Parathyroid adenoma (tissue), 2 donors: Measurements from ENCODE around the gene CCDC197.
A peak's percentile ranks its signal among the peaks of the same experiment; 100 is the strongest.

ENCODE experiments used
- H2AFZ ChIP-seq: fragments of 300-600 bp; sonication (generic); one replicate; pipeline ENCODE4 v1.7.0; 2017; ENCODE audit warnings: antibody characterized with exemption, mild to moderate bottlenecking
- H3K27ac ChIP-seq: fragments of 300-600 bp; sonication (generic); one replicate; pipeline ENCODE4 v1.7.0; 2017
- H3K27me3 ChIP-seq: fragments of 300-600 bp; sonication (generic); one replicate; pipeline ENCODE4 v1.7.0; 2017; ENCODE audit warnings: low read length; ENCODE audit not compliant: control insufficient read depth, insufficient read depth
- H3K36me3 ChIP-seq: fragments of 300-600 bp; sonication (generic); one replicate; pipeline ENCODE4 v1.7.0; 2017; ENCODE audit warnings: low read length; ENCODE audit not compliant: control insufficient read depth, insufficient read depth
- H3K4me1 ChIP-seq: fragments of 300-600 bp; sonication (generic); one replicate; pipeline ENCODE4 v1.7.0; 2017; ENCODE audit warnings: control low read depth
- H3K4me2 ChIP-seq: fragments of 300-600 bp; sonication (generic); one replicate; pipeline ENCODE4 v1.7.0; 2017; ENCODE audit warnings: low read length
- H3K4me3 ChIP-seq: fragments of 300-600 bp; sonication (generic); one replicate; pipeline ENCODE4 v1.7.0; 2017; ENCODE audit warnings: low read depth, low read length
- H3K79me2 ChIP-seq: fragments of 300-600 bp; sonication (generic); one replicate; pipeline ENCODE4 v1.7.0; 2017; ENCODE audit warnings: control low read depth
- H3K9ac ChIP-seq: fragments of 300-600 bp; sonication (generic); one replicate; pipeline ENCODE4 v1.7.0; 2017; ENCODE audit warnings: mild to moderate bottlenecking
- H3K9me3 ChIP-seq: fragments of 300-600 bp; sonication (generic); one replicate; pipeline ENCODE4 v1.7.0; 2017; ENCODE audit warnings: low read length; ENCODE audit not compliant: control insufficient read depth
- TF ChIP-seq, protein P1 (sequence below): fragments of 300-600 bp; sonication (generic); IDR thresholded peaks from one replicate; pipeline ENCODE4 v1.7.0; 2017; ENCODE audit warnings: antibody characterized with exemption, mild to moderate bottlenecking
- donor health status: primary hyperparathyroidism.

CCDC197 gene

DNA sequence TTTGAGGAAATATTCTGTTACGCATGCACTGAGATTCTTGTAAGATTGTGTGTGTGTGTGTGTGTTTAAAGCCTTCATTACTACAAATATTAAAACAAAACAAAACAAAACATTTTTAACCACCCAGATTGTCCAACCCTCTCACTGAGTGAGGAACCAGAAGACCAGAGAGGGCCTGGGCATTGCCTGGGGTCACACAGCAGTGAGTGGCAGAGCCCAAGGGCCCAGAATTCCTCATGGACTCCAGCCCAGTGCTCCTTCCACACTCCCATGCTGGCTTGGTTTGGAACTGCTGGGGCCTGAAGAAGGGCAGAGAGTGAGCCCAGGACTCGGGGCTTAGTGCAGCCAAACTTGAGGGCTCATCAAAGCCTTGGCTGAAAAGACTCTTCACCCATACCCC lies 27.4 kb downstream of the CCDC197 start:
- Histone ChIP-seq H3K4me1 (peaks cover 3% of the 10 kb centered on the region), H3K79me2 (no peaks in the 10 kb centered on the region), H3K4me3 (no peak overlapping the region), H3K27me3 (no peaks in the 10 kb centered on the region), H3K36me3 (no peaks in the 10 kb centered on the region), H3K4me2 (no peak overlapping the region), H3K9me3 (no peaks in the 10 kb centered on the region), H3K27ac (no peak overlapping the region), H2AFZ (no peak overlapping the region), H3K9ac (no peak overlapping the region)
- TF ChIP-seq, protein P1, sequence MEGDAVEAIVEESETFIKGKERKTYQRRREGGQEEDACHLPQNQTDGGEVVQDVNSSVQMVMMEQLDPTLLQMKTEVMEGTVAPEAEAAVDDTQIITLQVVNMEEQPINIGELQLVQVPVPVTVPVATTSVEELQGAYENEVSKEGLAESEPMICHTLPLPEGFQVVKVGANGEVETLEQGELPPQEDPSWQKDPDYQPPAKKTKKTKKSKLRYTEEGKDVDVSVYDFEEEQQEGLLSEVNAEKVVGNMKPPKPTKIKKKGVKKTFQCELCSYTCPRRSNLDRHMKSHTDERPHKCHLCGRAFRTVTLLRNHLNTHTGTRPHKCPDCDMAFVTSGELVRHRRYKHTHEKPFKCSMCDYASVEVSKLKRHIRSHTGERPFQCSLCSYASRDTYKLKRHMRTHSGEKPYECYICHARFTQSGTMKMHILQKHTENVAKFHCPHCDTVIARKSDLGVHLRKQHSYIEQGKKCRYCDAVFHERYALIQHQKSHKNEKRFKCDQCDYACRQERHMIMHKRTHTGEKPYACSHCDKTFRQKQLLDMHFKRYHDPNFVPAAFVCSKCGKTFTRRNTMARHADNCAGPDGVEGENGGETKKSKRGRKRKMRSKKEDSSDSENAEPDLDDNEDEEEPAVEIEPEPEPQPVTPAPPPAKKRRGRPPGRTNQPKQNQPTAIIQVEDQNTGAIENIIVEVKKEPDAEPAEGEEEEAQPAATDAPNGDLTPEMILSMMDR = no peak

DNA sequence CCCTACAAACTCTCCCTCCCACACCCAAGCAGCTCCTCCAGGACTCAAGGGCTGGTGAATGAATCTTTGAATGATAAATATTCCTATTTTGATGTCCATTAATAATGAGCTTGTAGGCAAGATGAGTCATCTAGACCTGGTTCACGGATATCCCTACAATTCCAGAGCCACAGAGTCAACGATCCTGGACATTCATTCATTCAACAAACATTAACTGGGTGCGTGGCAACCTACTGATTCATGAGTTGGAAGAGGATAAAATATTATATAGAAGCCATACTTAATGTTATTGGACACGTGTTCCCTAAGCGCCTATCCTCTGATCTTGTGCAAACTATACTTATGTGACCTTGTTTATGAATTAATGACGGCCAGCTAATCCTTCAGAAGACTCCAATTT lies 28.6 kb downstream of the CCDC197 start:
- no peak overlapping the region for H3K9ac ChIP-seq
- peaks cover 3% of the 10 kb centered on the region for H3K4me1 ChIP-seq
- no peaks in the 10 kb centered on the region for H3K9me3 ChIP-seq
- H3K27ac ChIP-seq = no peak overlapping the region
- no peaks in the 10 kb centered on the region for H3K79me2 ChIP-seq
- no peaks in the 10 kb centered on the region for H3K36me3 ChIP-seq
- peak overlapping the region; percentile 59 for H3K4me3 ChIP-seq
- H2AFZ ChIP-seq = peak overlapping the region; percentile 68
- TF ChIP-seq, protein P1 = no peak
- H3K4me2 ChIP-seq = peak overlapping the region; percentile 82
- no peaks in the 10 kb centered on the region for H3K27me3 ChIP-seq

DNA sequence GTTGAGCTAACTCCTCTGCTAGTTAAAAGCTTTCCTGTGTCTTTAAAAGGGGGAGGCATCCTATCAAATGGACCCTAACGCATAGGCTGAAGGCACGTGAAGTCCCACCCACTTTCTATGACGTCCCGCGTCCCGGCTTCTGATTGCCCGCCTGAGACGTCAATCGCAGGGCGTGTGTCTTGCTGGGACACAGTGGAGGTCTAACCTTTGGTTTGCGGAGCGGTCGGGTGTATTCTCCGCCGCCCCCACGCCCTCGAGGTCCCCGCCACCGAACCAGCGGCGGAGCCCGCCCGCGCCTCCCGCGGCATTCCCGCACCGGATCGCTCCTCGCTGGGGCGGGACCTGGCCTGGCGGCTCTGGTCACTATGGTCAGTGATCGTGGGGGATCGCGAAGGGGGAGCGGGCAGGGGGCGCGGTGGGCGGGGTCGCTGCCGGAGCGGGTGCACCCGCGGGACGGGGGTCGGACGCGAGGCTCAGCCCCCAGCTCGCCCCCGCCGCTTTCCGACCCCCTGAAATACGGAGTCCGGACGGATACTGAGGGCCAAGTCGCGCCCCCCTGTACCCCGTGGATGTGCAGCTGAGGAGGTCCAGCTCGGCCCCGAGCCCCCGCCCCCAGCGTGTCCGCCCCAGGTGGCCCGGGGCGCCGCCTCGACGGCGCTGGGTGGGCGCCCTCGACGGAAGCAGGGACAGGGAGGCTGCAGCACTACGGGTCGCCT lies 29.2 kb downstream of the CCDC197 start, which contains the start of gene OTUB2:
Gene OTUB2, plus strand, starts transcription at position 168 of the 716 bp plus-strand sequence. Its CDS starts 198 bp downstream, at position 366.
- TF ChIP-seq, protein P1 = no peak
- Histone ChIP-seq H3K4me3 (peak within 1 kb of the TSS; percentile 59), H2AFZ (peak within 1 kb of the TSS; percentile 68), H3K36me3 (no peaks in the 10 kb centered on the region), H3K9me3 (no peaks in the 10 kb centered on the region), H3K4me2 (peak within 1 kb of the TSS; percentile 82), H3K9ac (no peak within 1 kb of the TSS), H3K79me2 (no peaks in the 10 kb centered on the region), H3K27ac (no peak within 1 kb of the TSS), H3K27me3 (no peaks in the 10 kb centered on the region), H3K4me1 (peaks cover 3% of the 10 kb centered on the region)

DNA sequence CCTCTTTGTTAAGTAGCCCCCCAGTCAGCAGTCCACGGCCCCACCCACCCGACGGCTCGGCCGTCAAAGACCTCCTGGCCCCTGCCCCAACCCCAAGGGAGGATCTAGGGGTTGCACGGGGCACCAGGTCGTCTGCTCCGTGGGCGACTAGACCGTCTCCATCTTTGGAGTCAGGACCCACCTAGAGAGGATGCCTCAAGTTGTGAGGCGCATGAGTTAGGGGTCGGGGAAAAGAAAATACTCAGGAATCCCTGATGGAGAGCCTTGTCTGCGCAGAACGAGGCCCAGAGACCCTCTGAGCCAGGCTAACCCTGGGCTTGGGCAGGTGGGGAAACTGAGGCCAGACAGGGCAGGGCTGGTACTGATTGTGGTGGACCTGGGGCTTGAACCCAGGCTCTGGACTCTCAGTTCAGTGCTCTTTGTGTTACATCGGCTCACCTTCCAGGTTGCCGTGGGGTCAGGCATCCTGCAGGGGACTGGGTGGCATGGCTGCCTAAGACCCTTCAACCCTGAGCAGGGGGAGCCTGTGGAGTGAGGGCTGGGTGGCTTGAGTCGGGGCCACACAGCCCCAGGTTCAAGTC lies 29.9 kb downstream of the CCDC197 start:
- TF ChIP-seq, protein P1 = no peak
- Histone ChIP-seq H2AFZ (peak overlapping the region; percentile 68), H3K4me3 (peak overlapping the region; percentile 59), H3K4me2 (peak overlapping the region; percentile 82), H3K27me3 (no peaks in the 10 kb centered on the region), H3K4me1 (peaks cover 3% of the 10 kb centered on the region), H3K9ac (no peak overlapping the region), H3K27ac (no peak overlapping the region), H3K9me3 (no peaks in the 10 kb centered on the region), H3K79me2 (no peaks in the 10 kb centered on the region), H3K36me3 (no peaks in the 10 kb centered on the region)
